ENCODE results near the gene LTK. TPM values are rescaled to one million over a fixed set of nuclear protein-coding genes. Genes with fewer than 3 reads are reported as not detected.

The LTK gene
- total and polyA plus RNA-seq, 2 experiments from 2014 or later, result 0.14 TPM; not detected in 1

- Histone ChIP-seq H3K36me3 (ENCODE audit: insufficient read depth) (no peaks in the 10 kb centered on the region), H3F3A (replicated peaks; ENCODE audit: low read depth) (peaks cover 8% of the 10 kb centered on the region), H3K27me3 (ENCODE audit: insufficient read depth) (peaks cover 46% of the 10 kb centered on the region), H3K4me3 (no peak overlapping the region), H3K27ac (ENCODE audit: low read depth) (no peak overlapping the region), H2AFZ (no peak overlapping the region), H4K20me1 (replicated peaks; ENCODE audit: insufficient read depth) (no peaks in the 10 kb centered on the region; the same call in 1 of the 2 replicates), H3K9me2 (ENCODE audit: insufficient read depth) (no peaks in the 10 kb centered on the region), H3K4me1 (ENCODE audit: insufficient read depth) (peaks cover 8% of the 10 kb centered on the region), H3K4me2 (no peak overlapping the region), H3K79me2 (replicated peaks; ENCODE audit: insufficient read depth) (no peaks in the 10 kb centered on the region)
- Mint-ChIP-seq H3K4me1 (peaks cover 7% of the 10 kb centered on the region), H3K27me3 (ENCODE audit: insufficient read depth, low read depth, poor library complexity) (peaks cover 44% of the 10 kb centered on the region), H3K27ac (no peak overlapping the region), H3K9me3 (no peaks in the 10 kb centered on the region; the same call in 2 of the 3 replicates), H3K4me3 (no peak overlapping the region), H3K36me3 (ENCODE audit: low read depth) (peaks cover 3% of the 10 kb centered on the region; the same call in 1 of the 3 replicates)
- DNase-seq (ENCODE audit: low spot score), result no peak
- TF ChIP-seq EZH2phosphoT487 (IDR thresholded peaks at IDR 0.05; ENCODE audit: unreplicated experiment) (no peak), CREB1 (CRISPR knock-in tag; IDR thresholded peaks at IDR 0.05; ENCODE audit: low read depth) (no peak), POLR2AphosphoS5 (IDR thresholded peaks at IDR 0.05; ENCODE audit: low read depth) (no peak), ZNF114 (CRISPR knock-in tag; IDR thresholded peaks at IDR 0.05) (no peak), ZNF331 (CRISPR knock-in tag; IDR thresholded peaks at IDR 0.05; ENCODE audit: low read depth) (no peak), JUNB (IDR thresholded peaks at IDR 0.05; ENCODE audit: unreplicated experiment) (no peak), CTCF (conservative IDR thresholded peaks at IDR 0.05; ENCODE audit: low read depth in 2 of 2) (no peak), EZH2 (IDR thresholded peaks at IDR 0.05; ENCODE audit: low read depth, unreplicated experiment) (no peak), ETS1 (IDR thresholded peaks at IDR 0.05) (no peak), REST (IDR thresholded peaks at IDR 0.05; ENCODE audit: unreplicated experiment) (no peak), NANOG (IDR thresholded peaks at IDR 0.05; ENCODE audit: borderline replicate concordance) (no peak), ZNF462 (CRISPR knock-in tag; IDR thresholded peaks at IDR 0.05) (no peak)
- ATAC-seq, result no peak
Observed at GRCh38 chr15:41489641-41490040, 24.0 kb downstream of the LTK start.
